ENCODE results near the gene CTAGE8.
"Not testable (repeated sequence)": the region's sequence is repeated elsewhere in the genome, so short reads cannot be mapped to it uniquely, and the experiment has no call there.

DNA sequence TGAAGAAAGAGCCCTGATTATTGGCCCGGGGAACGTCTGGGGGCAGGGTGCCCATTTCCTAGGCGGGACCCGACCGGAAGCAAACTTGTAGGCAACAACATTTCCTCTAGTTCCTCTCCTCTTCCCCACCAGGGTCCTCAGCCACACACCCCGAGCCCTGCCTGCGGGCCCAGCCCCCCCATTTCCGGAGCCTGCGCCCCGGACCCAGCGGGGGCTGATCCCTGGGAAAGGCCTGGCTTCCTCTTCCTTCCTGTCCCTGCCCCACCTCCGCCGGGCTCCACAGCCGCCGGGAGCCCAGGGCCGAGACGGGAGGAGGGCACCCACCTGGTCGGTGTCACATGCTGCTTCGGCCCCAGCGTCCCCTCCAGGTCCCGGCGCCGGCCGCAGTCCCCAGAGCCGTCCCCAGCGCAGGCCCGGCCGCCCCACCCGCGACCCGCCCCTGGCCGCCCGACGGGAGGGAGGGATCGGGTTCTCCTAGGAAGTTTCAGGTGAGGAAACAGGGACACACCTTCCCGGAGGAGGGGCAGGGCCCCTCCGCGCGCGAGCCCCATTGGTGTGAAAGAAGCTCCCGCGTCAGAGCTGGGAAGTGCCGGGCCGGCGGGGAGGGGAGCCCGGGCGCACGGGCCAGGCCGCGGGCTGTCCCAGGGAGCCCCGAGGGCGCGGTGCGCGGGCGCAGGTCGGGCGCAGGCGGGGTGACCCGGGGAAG lies 24.9 kb upstream of the CTAGE8 start:
- not testable (repeated sequence) for TF ChIP-seq CTCF, POLR2A (IDR thresholded peaks at IDR 0.05)
